HG03103 (cell line): ENCODE measurements around the gene STAM2.
"Not testable (repeated sequence)": the region's sequence is repeated elsewhere in the genome, so short reads cannot be mapped to it uniquely, and the experiment has no call there.

Experiments used
- ATAC-seq: cut with Tn5 transposase; IDR thresholded peaks from one replicate; pipeline ENCODE4 v1.9.1; 2021; ENCODE audit warnings: low read depth; ENCODE audit not compliant: unreplicated experiment

Gene STAM2

GRCh38 chr2:152173831-152174230 is 1.7 kb downstream of the STAM2 start:
- no peak for ATAC-seq

DNA sequence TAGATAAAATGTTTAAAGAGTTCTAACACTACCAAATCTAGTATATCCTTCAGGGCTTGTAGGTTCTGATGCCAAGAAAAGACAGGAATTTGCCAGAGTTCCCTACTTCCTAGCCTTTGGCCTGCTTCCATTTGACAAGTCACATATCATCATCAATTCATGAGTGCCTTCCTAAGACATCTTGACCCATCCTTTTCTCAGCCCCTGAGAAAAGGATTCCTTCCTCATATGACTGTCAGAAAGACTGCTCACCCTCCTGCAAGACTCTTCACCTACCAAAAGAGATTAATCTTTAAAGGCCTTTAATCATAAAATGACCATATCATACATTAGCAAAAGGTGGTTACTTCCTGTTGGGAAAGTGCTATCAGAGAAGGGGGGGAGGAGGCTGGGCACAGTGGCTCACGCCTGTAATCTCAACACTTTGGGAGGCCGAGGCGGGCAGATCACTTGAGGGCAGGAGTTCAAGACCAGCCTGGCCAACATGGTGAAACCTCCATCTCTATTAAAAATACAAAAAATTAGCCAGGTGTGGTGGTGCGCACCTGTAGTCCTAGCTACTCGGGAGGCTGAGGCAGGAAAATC is 3.3 kb downstream of the STAM2 start:
- ATAC-seq: not testable (repeated sequence)

GRCh38 chr2:152171718-152172117 is 3.8 kb downstream of the STAM2 start:
- no peak for ATAC-seq

- not testable (repeated sequence) for ATAC-seq
Observed at GRCh38 chr2:152169158-152169557, 6.4 kb downstream of the STAM2 start.

DNA sequence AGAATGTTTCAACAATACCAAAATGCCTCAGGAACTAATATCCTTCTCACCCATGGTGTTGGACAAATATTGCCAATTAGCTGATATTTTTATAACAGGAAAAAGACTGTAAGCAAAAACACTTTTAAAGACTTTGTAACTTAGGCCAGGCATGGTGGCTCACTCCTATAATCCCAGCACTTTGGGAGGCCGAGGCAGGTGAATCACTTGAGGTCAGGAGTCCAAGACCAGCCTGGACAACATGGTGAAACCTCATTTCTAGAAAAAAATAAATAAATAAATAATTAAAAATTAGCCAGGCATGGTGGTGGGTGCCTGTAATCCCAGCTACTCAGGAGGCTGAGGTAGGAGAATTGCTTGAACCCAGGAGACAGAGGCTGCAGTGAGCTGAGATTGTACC is 8.1 kb downstream of the STAM2 start:
- ATAC-seq: not testable (repeated sequence)

GRCh38 chr2:152167065-152167464 is 8.5 kb downstream of the STAM2 start:
- ATAC-seq: peak; percentile 49

DNA sequence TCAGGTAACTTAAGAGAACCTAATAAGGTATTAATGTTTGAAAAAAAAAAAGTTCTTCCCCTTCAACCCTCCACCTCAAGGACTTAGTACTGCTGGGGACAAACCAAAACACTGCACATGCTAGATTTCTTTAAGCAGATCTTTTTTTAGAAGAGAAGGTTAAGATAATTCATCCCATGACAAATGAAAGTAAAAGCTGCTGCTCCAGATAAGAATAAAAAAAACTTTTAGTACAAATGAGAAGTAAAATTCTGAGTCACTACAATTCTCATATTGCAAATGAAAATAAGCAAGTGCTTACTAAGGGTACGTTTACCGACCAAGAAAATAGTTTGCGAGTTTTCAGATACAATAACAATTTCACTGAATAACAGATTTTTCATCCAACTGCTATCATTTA is 8.9 kb downstream of the STAM2 start:
- peak; percentile 73 for ATAC-seq

- no peak for ATAC-seq
Observed at GRCh38 chr2:152165780-152166179, 9.8 kb downstream of the STAM2 start.

- no peak for ATAC-seq
Observed at GRCh38 chr2:152165306-152165705, 10.3 kb downstream of the STAM2 start.

- not testable (repeated sequence) for ATAC-seq
Observed at GRCh38 chr2:152163669-152164068, 11.9 kb downstream of the STAM2 start.

- no peak for ATAC-seq
Observed at GRCh38 chr2:152162141-152162540, 13.4 kb downstream of the STAM2 start.

GRCh38 chr2:152161598-152161997 is 14.0 kb downstream of the STAM2 start:
- no peak for ATAC-seq

GRCh38 chr2:152160378-152160777 is 15.2 kb downstream of the STAM2 start:
- not testable (repeated sequence) for ATAC-seq

GRCh38 chr2:152157253-152157652 is 18.3 kb downstream of the STAM2 start:
- ATAC-seq: no peak

DNA sequence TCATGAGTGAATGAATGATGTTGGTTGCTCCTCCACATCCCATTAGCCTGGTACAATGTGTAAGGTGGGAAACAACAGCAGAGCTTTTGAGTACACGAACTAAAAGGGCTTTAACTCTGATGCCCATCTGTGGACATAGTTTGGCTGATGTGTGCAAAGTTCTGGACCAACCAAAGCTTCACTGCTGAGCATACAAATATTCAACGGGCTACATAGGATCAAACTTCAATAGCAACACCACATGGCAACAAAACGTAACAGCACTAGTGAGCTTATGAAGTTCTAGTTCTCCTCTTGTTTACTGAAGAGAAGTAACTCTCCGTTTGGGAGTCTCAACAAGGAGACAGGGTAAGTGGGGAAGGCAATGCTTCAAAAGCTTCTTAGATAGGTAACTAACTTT is 20.4 kb downstream of the STAM2 start:
- no peak for ATAC-seq

DNA sequence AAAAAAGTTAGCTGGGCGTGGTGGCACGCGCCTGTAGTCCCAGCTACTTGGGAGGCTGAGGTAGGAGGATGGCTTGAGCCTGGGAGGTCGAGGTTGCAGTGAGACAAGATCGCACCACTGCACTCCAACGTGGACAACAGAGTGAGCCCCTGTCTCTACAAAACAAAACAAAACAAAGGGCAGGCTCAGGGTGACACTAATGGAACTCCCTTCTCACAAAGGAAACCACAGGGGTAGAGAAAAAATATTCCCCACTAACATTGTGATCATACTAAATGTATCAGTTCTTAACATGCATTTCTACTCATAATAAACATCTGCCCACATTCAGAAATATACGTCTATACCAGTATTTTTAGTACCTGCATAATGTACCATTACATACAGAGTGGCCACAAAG is 21.1 kb downstream of the STAM2 start:
- ATAC-seq: no peak

DNA sequence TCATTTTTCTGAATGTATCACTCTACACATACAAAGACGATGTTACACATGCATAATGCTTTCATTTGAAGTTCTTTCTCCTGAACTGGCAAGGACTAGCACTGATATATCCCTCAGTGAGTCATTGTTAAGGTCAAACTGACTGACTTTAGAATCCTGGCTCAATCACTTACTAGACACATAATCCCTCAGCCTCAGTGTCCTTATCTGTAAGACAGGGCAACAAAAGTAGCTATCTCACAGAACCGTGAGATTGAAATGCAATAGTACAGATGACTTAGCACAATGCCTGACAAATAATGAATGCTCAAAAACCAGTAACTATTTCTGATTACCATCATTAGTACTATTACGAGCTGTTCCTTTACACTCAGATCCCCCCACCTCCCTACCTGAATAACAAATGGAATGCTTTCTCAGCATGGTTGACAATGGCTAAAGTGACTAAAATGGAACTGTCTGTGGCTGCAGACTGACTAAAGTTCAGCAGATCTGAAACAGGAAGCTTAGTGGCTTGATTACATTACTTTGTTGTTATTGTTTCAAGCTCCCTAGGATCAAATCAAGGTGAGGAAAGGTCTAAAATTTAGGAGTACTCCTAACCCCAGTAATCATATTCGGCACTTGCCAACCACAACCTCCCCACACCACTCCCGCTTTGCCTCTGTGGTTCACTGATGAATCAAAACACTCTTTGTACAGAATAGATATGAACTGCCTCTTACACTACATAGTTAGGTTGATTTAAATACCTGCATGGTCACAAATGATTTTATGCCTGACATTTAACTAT is 40.9 kb downstream of the STAM2 start:
- peak; percentile 64 for ATAC-seq

- ATAC-seq: no peak
Observed at GRCh38 chr2:152132306-152132705, 43.3 kb downstream of the STAM2 start.

DNA sequence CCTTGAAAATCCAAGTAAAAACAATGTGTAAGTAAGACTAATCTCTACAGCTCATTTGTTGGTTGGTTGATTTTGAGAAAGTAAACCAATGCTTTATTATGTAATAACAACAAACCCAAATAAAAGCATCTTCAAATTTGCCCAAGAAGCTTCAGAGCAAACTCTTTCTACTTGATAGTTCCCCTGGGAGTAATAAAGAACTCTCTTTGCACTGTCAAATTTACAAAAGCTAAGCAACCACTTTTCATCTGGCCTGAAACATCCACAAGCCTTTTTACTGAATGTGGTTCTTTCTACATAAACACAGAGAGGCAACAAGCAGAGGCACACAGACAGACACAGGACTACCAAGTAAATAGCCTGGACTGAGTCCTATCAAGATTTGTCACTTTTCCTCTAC is 47.9 kb downstream of the STAM2 start:
- ATAC-seq: no peak

- no peak for ATAC-seq
Observed at GRCh38 chr2:152126664-152127063, 48.9 kb downstream of the STAM2 start.

- ATAC-seq: no peak
Observed at GRCh38 chr2:152122161-152122560, 53.4 kb downstream of the STAM2 start.

DNA sequence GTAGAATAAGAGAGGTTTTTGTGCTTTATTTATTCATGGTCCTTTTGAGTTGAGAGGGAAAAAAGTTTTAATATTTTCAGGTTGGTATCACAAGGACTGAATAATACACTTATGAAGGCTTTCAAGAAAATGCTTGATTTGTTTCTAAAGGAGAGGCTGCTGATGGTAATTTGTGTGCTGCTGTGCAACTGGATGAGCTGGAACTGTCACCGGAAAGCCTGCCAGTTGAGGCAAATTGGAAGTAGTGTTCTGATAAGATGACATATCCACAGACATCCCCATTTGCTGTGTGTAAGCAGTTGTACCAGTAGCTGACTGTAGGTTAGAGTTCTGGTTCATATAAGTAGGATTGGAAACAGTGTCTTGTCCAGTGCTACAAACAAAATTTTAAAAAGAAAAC is 55.1 kb downstream of the STAM2 start:
- ATAC-seq: no peak
